Fibroblast of mammary gland (primary cell): Measurements from ENCODE around the gene KLHDC4.
"Not testable (repeated sequence)": the region's sequence is repeated elsewhere in the genome, so short reads cannot be mapped to it uniquely, and the experiment has no call there.

ENCODE experiments used
- DNase-seq: peaks from one replicate; pipeline ENCODE4 v3.0.0-alpha.2; 2010; ENCODE audit warnings: low read depth
- H3K4me3 ChIP-seq: 2 replicates; pipeline ENCODE4 v1.5.1; 2011; ENCODE audit warnings: low read depth, mild to moderate bottlenecking, low read length, moderate library complexity; ENCODE audit not compliant: control insufficient read depth
- CTCF ChIP-seq: conservative IDR thresholded peaks from 2 replicates; pipeline ENCODE4 v1.5.1; 2011; ENCODE audit warnings: low read depth, low read length, inconsistent platforms; ENCODE audit not compliant: control insufficient read depth, insufficient read depth

The KLHDC4 gene

GRCh38 chr16:87724490-87725291 is 41.1 kb downstream of the KLHDC4 start:
- no peak for DNase-seq
- no peak for TF ChIP-seq CTCF
- H3K4me3 ChIP-seq = no peak overlapping the region

GRCh38 chr16:87723226-87723623 is 42.6 kb downstream of the KLHDC4 start:
- no peak overlapping the region for H3K4me3 ChIP-seq
- peak; percentile 77 for DNase-seq
- TF ChIP-seq CTCF = no peak

- TF ChIP-seq CTCF = no peak
- DNase-seq = no peak
- no peak overlapping the region for H3K4me3 ChIP-seq
Observed at GRCh38 chr16:87722590-87723225, 43.1 kb downstream of the KLHDC4 start.

- H3K4me3 ChIP-seq = no peak overlapping the region
- DNase-seq = no peak
- TF ChIP-seq CTCF = no peak
Observed at GRCh38 chr16:87721622-87722585, 43.9 kb downstream of the KLHDC4 start.

- no peak for DNase-seq
- no peak for TF ChIP-seq CTCF
- H3K4me3 ChIP-seq = no peak overlapping the region
Observed at GRCh38 chr16:87720446-87720845, 45.3 kb downstream of the KLHDC4 start.

- DNase-seq, H3K4me3 ChIP-seq: not testable (repeated sequence)
Observed at GRCh38 chr16:87718831-87719230, 47.0 kb downstream of the KLHDC4 start.
